Stimulated activated CD8-positive, alpha-beta memory T cell treated with anti-CD3 and anti-CD28 coated beads, Interleukin-15, amount 100 ng/mL, for 4 hours (primary cell): ENCODE data around the gene UTP4.
"Not testable (repeated sequence)": the region's sequence is repeated elsewhere in the genome, so short reads cannot be mapped to it uniquely, and the experiment has no call there.

Source experiments
- DNase-seq, 2 donors: peaks; one replicate each; pipeline ENCODE4 v3.0.0-alpha.2; 2020; ENCODE audit warnings: low read depth in 2 of 2

The UTP4 gene

DNA sequence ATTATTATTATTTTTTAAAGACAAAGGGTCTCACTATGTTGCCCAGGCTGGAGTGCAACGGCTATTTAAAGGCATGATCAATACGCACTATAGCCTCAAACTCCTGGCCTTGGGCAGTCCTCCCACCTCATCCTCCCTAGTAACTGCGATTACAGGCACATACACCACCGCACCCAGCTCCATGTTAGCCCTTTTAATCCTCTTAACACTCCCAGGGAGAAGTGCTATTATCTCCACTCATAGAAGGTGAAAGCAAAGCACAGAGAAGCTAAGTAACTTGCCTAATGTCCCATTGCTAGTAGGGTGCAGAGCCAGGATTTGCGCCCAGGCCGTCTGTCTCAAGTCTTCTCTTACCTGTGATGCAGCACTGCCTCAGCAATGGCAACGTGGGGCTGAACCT is 22.0 kb upstream of the UTP4 start:
- no peak for DNase-seq

- no peak for DNase-seq
Observed at GRCh38 chr16:69111216-69111875, 21.1 kb upstream of the UTP4 start.

- DNase-seq: no peak
Observed at GRCh38 chr16:69111876-69112230, 20.6 kb upstream of the UTP4 start.

DNA sequence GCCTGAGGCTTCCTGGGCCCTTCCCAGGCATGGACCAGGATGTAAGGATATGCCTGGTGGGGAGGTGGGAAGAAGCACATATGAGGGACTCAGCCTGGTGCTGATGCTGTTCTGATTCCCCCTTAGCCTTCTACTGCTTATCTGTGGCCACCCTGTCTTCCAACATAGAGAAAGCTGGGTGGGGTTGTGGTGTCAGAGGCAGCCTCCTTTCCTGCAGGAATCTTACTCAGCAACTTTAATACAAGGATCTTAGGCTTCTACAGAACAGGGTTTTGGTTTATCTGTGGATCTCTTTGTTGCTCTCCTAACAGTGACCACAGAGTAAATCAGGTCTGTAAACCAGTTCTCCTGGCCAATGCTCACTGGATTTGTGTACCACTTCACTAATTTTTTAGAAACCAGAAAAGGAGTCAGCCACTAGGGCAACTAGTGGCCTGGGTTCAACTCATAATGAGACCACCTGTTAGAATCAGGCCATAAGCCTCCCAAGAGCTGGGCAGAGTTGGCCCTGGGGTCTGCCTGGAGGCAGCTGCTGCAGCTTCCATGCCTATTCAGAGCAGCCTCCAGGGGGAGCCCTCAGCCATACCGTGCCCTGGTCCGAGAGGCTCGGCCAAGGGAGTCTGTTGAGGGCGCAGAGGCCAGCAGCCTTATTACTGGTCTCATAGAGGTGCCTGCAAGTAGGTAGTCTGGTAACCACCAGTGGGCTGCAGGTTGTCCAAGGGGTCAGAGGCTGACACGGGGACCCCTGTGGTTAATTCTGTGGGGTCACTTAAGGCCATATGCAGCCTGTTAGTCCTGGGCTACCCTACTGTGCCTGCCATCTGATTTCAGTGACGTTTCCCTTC is 19.9 kb upstream of the UTP4 start:
- DNase-seq: no peak

- no peak for DNase-seq
Observed at GRCh38 chr16:69113216-69113615, 19.2 kb upstream of the UTP4 start.

DNA sequence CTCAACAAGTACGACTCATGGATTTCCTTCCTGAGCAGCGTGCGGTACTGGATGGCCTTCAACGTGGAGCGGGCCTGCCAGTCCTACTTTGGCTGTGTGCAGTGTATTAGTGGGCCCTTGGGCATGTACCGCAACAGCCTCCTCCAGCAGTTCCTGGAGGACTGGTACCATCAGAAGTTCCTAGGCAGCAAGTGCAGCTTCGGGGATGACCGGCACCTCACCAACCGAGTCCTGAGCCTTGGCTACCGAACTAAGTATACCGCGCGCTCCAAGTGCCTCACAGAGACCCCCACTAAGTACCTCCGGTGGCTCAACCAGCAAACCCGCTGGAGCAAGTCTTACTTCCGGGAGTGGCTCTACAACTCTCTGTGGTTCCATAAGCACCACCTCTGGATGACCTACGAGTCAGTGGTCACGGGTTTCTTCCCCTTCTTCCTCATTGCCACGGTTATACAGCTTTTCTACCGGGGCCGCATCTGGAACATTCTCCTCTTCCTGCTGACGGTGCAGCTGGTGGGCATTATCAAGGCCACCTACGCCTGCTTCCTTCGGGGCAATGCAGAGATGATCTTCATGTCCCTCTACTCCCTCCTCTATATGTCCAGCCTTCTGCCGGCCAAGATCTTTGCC is 18.0 kb upstream of the UTP4 start:
- no peak for DNase-seq

DNA sequence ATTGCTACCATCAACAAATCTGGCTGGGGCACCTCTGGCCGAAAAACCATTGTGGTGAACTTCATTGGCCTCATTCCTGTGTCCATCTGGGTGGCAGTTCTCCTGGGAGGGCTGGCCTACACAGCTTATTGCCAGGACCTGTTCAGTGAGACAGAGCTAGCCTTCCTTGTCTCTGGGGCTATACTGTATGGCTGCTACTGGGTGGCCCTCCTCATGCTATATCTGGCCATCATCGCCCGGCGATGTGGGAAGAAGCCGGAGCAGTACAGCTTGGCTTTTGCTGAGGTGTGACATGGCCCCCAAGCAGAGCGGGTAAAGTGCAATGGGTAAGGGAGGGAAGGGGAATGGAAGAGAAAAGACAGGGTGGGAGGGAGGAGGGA is 17.5 kb upstream of the UTP4 start:
- DNase-seq: no peak

GRCh38 chr16:69115361-69115760 is 17.1 kb upstream of the UTP4 start:
- DNase-seq: no peak

DNA sequence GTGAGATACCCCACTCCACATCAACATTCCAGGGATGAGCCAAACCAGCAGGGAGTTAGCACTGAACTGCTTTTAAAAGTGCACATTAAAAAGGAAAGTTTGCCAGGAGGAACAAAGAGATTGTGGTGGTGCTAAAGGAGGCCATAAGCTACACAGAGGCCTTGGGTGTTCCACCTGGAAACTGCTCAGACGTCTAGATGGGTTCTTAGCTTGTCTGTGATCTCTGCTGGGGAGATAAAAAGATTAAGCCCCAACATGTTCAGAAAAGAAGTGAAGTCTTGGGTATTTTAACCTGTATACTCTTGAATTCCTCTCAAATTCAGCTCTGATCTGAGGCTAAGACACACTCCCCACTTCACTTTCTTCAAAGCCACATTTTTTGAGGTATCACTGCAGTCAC is 16.6 kb upstream of the UTP4 start:
- DNase-seq: no peak

DNA sequence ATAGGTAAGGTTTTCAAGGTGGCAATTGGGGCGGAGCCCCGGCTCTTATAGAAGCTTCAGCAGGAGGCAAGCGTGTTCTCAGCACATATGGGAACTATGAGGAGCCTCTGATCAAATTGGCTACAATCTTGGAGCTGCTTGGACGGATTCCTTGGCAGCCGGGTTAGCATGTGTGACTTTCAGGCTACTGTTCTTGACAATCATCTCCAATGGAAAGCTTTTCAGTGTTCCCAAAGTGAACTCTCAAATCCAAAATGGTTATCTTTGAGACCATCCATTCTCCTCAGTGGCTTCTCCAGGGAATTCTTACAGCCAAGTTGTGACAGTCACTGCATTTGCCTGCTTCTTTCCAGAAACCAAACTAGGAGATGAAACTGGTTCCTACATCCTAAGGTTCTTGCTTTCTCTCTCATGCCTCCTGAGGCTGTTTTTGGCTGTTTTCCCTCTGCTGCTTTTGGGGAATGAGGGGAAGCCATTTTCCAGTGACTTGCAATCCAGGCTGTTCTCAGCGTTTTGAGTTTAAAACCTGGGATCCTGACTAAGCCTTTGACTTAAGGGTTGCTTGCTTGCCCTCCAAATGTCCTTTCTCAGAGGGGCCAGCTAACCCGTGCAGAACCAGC is 16.1 kb upstream of the UTP4 start:
- DNase-seq: no peak

GRCh38 chr16:69116906-69117305 is 15.5 kb upstream of the UTP4 start:
- no peak for DNase-seq

- no peak for DNase-seq
Observed at GRCh38 chr16:69118468-69118867, 14.0 kb upstream of the UTP4 start.

DNA sequence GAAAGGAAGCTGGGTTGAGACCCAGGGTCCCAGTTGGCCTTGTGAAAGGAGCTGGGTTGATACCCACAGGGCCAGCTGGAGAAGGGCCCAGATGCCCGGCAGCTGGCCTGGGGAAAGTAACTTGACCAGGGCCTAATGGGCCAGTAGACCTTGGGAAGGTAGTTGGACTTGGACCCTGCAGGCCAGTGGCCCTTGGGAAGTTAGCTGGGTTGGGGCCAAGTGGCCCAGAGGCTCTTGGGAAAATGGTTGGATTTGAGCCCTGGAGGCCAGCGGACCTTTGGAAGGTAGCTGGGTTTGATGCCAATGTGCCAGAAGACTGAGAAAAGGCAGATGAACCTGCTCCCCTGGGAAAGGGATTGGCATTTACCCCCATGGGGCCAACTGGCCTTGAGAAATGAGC is 13.5 kb upstream of the UTP4 start:
- no peak for DNase-seq

GRCh38 chr16:69119536-69119935 is 12.9 kb upstream of the UTP4 start:
- DNase-seq: no peak

DNA sequence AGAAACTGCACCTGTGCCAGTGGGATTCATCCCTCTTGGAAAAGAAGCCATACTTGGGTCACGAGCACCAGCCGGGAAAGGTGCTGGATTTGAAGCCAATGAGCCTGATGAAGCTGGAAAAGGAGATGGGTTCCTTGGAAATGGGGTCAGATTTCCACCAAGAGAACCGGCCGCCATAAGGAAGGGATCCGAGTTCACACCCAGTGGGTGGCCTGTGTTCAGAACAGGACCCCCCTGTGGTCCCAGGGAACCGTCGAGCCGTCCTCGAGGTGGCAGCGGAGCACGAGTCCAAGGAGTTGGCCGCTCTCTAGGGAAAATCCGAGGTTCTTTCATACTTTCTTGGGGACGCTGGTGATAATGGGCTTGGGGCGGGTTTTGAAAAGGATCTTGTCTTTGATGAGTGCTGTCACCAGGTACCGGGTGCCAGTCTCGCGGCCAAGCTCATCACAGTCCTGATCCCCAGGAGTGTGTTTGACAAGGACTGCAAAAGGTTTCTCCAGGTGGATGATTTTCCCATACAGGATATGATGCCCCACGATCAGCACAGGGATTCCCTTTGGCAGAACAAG is 12.3 kb upstream of the UTP4 start:
- no peak for DNase-seq

DNA sequence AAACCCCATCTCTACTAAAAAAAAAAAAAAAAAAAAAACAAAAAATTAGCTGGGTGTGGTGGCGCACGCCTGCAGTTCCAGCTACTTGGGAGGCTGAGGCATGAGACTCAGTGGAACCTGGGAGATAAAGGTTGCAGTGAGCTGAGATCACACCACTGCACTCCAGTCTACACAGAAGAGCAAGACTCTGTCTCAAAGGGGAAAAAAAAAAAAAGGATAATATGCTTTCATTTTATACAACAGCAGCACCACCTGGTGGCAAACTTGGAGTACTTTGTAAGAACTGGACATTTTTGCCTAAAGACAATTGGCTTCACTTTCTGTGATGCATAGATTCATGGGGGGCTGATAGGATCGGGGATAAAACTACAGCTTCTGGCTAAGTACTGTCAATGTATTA is 8.5 kb upstream of the UTP4 start:
- peak in 1 of 2 donors; percentile 32 for DNase-seq

- not testable (repeated sequence) for DNase-seq
Observed at GRCh38 chr16:69124406-69124805, 8.0 kb upstream of the UTP4 start.

DNA sequence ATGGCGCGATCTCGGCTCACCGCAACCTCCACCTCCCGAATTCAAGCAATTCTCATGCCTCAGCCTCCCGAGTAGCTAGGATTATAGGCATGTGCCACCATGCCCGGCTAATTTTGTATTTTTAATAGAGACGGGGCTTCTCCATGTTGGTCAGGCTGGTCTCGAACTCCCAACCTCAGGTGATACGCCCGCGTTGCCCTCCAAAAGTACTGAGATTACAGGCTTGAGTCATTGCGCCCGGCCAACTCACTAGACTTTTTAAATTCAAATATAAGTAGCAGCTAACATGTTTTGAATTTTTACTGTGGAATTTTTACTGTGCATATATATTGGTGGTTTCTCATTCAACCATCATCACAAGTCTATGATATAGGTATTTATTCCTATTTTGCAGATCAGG is 7.5 kb upstream of the UTP4 start:
- not testable (repeated sequence) for DNase-seq

GRCh38 chr16:69126221-69126620 is 6.2 kb upstream of the UTP4 start:
- DNase-seq: no peak

GRCh38 chr16:69126801-69127200 is 5.6 kb upstream of the UTP4 start:
- DNase-seq: not testable (repeated sequence)

DNA sequence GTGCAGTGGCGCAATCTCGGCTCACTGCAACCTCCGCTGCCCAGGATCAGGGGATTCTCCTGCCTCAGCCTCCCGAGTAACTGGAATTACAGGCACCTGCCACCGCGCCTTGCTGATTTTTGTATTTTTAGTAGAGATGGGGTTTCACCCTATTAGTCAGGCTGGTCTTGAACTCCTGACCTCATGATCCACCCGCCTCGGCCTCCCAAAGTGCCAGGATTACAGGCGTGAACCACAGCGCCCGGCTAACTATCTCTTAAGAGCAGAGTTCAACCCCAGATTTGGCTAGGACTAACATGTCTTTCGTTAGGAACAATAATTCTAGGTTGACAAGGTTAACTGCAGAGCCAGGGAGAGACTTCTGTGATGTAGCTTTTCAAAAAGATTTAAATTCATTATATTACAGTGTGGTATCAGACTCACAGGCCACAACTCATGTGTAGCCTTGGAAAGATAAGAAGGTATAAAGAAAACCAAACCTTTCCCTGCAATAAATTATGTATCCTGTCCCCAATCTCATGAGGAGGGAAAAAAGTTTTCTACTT is 4.4 kb upstream of the UTP4 start:
- no peak for DNase-seq

- no peak for DNase-seq
Observed at GRCh38 chr16:69130461-69130860, 2.0 kb upstream of the UTP4 start.
